ENCODE measurements around the gene STKLD1.

DNA sequence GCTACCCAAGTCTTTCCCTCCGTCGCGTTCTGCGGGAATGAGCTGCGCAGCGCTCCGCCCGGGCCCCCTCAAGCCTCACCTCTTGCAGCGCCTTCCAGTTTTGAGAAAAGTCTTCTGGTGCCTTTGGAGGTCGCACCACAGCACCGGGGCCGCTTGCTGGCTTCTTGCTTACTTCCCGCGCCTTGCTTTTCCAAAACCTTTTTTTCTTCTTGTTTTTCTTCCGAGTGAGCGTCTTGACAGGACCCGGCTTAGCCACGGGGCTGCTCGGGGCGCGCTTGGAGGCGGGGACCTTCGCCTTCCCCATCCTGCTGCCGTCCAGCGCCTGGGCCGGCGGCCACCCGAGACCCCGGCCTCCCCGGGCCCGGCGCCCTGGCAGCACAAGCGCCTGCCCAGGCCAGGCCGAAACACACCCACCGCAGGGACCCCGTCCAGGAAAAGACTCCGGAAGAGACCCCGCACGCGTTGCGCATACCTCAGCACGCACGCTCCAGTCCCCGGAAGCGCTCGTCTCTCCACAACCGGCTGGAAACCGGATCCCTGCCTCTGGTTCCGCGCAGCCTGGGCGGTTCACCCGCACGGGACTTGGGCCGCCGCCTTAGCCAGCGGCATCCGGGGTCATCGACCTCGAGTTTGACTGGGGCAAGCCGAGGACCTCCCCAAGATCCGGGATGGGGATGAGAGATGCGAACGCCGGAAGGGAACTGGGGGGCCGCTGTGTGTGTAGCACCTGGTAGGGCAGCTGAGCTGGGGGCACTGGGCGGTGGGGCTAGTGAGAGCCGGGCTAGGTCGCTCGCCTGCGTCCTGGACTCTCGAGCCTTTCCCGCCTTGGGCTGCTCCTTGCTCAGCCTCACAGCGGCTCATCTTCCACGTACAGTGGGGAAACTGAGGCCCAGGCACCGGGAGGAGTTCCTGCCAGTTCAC lies 41.6 kb downstream of the STKLD1 start, which contains the start of gene REXO4:
- TF ChIP-seq, protein P1, sequence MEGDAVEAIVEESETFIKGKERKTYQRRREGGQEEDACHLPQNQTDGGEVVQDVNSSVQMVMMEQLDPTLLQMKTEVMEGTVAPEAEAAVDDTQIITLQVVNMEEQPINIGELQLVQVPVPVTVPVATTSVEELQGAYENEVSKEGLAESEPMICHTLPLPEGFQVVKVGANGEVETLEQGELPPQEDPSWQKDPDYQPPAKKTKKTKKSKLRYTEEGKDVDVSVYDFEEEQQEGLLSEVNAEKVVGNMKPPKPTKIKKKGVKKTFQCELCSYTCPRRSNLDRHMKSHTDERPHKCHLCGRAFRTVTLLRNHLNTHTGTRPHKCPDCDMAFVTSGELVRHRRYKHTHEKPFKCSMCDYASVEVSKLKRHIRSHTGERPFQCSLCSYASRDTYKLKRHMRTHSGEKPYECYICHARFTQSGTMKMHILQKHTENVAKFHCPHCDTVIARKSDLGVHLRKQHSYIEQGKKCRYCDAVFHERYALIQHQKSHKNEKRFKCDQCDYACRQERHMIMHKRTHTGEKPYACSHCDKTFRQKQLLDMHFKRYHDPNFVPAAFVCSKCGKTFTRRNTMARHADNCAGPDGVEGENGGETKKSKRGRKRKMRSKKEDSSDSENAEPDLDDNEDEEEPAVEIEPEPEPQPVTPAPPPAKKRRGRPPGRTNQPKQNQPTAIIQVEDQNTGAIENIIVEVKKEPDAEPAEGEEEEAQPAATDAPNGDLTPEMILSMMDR (conservative IDR thresholded peaks at IDR 0.05; ENCODE audit: low read depth, low read length) = no peak
- TF ChIP-seq EZH2 (IDR thresholded peaks at IDR 0.05; ENCODE audit: low read length, unreplicated experiment) (no peak), EZH2phosphoT487 (IDR thresholded peaks at IDR 0.05; ENCODE audit: borderline replicate concordance, low read length) (no peak)
